Smooth muscle cell (in vitro differentiated cells): ENCODE data around the gene CNOT6. TPM values are rescaled to one million over a fixed set of nuclear protein-coding genes. Genes with fewer than 3 reads are reported as not detected.

Source experiments
- DNase-seq: peaks from one replicate; lab custom pipeline; 2025; ENCODE audit not compliant: unreplicated experiment; lab: John Stamatoyannopoulos, UW
- H2AFZ ChIP-seq: fragments of 200-600 bp; sonication (generic); 2 replicates; pipeline ENCODE4 v1.6.0; 2016; ENCODE audit warnings: antibody characterized with exemption, low read depth, mild to moderate bottlenecking
- H3F3A ChIP-seq: fragments of 200-600 bp; sonication (generic); 2 replicates; pipeline ENCODE4 v1.6.0; 2017; ENCODE audit warnings: antibody characterized with exemption, low read depth
- H3K27ac ChIP-seq: fragments of 200-600 bp; sonication (generic); 2 replicates; pipeline ENCODE4 v1.5.1; 2016; ENCODE audit warnings: low read depth, mild to moderate bottlenecking
- H3K27me3 ChIP-seq: fragments of 200-600 bp; sonication (generic); 2 replicates; pipeline ENCODE4 v1.6.1; 2016; ENCODE audit warnings: low read depth, mild to moderate bottlenecking
- H3K36me3 ChIP-seq: fragments of 200-600 bp; sonication (generic); 2 replicates; pipeline ENCODE4 v1.5.1; 2016; ENCODE audit warnings: low read depth
- H3K4me1 ChIP-seq: fragments of 200-600 bp; sonication (generic); 2 replicates; pipeline ENCODE4 v1.5.1; 2016; ENCODE audit warnings: low read depth
- H3K4me2 ChIP-seq: fragments of 200-600 bp; sonication (generic); 2 replicates; pipeline ENCODE4 v1.6.0; 2016; ENCODE audit warnings: mild to moderate bottlenecking
- H3K4me3 ChIP-seq: fragments of 200-600 bp; sonication (generic); 2 replicates; pipeline ENCODE4 v1.5.1; 2016; ENCODE audit warnings: mild to moderate bottlenecking
- H3K79me2 ChIP-seq: fragments of 200-600 bp; sonication (generic); 2 replicates; pipeline ENCODE4 v1.6.0; 2016; ENCODE audit warnings: low read depth, mild to moderate bottlenecking
- H3K9ac ChIP-seq: fragments of 200-600 bp; sonication (generic); 2 replicates; pipeline ENCODE4 v1.6.0; 2016; ENCODE audit warnings: low read depth
- H3K9me3 ChIP-seq: fragments of 200-600 bp; sonication (generic); replicated peaks from 2 replicates; pipeline ENCODE4 v1.5.1; 2016; ENCODE audit warnings: low read depth
- H4K20me1 ChIP-seq: fragments of 200-600 bp; sonication (generic); 2 replicates; pipeline ENCODE4 v1.6.0; 2016; ENCODE audit warnings: low read depth
- CTCF ChIP-seq: fragments of 200-600 bp; sonication (generic); IDR thresholded peaks from 2 replicates; pipeline ENCODE4 v1.5.1; 2017; ENCODE audit warnings: borderline replicate concordance, mild to moderate bottlenecking, antibody characterized with exemption; ENCODE audit not compliant: insufficient read depth, poor library complexity, severe bottlenecking
- WGBS: methylation state at CpG from one replicate; pipeline ENCODE4 v1.1.7; 2016; ENCODE audit warnings: low lambda C conversion rate; 5-methylcytosine and 5-hydroxymethylcytosine counted together
- polyA plus RNA-seq: library from polyadenylated mRNA; unstranded; fragments of >200 nt; fragmentation: Nextera tagmentation; extraction: Ambion mirVana; gene quantifications from 2 replicates; pipeline ENCODE4 v1.2.1, GENCODE V29; 2016
- total RNA-seq: library from RNA; depleted of rRNA; stranded (reverse); fragments of >200 nt; gene quantifications from 2 replicates; pipeline ENCODE4 v1.2.3, GENCODE V29; 2014

CNOT6 gene
- total and polyA plus RNA-seq, 2 experiments from 2014 or later: 6.2 to 19.7 TPM

DNA sequence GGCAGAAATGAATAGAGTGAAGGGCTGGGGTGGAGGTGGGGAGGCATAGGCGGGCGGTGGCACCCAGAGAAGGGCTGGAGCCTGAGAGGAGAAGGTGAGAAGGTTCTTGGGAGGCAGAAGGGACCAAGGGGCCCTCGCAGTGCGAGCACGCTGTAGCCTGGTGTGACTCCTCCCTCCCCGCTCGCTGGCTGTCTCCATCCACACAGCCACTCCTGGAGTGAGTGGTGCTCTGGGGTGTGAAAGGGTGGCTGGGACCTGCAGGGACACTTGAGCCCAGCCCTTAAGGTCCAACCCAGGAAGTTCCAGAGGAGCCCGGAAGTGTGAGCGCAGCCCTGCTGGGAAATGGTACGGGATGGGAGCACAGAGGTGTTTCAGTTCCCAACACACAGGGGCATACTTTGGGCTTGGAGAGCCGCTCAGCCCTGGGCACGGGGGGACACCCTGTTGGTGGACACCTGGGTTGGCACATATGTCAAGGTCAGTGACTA, 106.4 kb downstream of the CNOT6 start:
- no peaks in the 10 kb centered on the region for H3K9me3 ChIP-seq
- H3K4me3 ChIP-seq: no peak overlapping the region
- no peaks in the 10 kb centered on the region for H4K20me1 ChIP-seq
- H3K36me3 ChIP-seq: no peaks in the 10 kb centered on the region
- DNase-seq: no peak
- H3K9ac ChIP-seq: no peak overlapping the region
- no peaks in the 10 kb centered on the region for H3K4me1 ChIP-seq
- no peak overlapping the region for H3K27ac ChIP-seq
- no peak for TF ChIP-seq CTCF
- H2AFZ ChIP-seq: no peak overlapping the region
- no peak overlapping the region for H3K4me2 ChIP-seq
- H3F3A ChIP-seq: no peaks in the 10 kb centered on the region
- 92% methylated on average over 12 of the region's 12 CpGs for WGBS
- H3K27me3 ChIP-seq: no peaks in the 10 kb centered on the region
- H3K79me2 ChIP-seq: no peaks in the 10 kb centered on the region

- Histone ChIP-seq H3K27me3 (no peaks in the 10 kb centered on the region), H3K4me2 (no peak overlapping the region), H2AFZ (no peak overlapping the region), H3K36me3 (no peaks in the 10 kb centered on the region), H3K9me3 (no peaks in the 10 kb centered on the region), H3K4me1 (no peaks in the 10 kb centered on the region), H3K9ac (no peak overlapping the region), H3F3A (no peaks in the 10 kb centered on the region), H3K4me3 (no peak overlapping the region), H3K27ac (no peak overlapping the region), H4K20me1 (no peaks in the 10 kb centered on the region), H3K79me2 (no peaks in the 10 kb centered on the region)
- TF ChIP-seq CTCF: no peak
- WGBS: 96% methylated on average over 36 of the region's 36 CpGs
- no peak for DNase-seq
These were observed 107.7 kb downstream of the CNOT6 start for GRCh38 chr5:180601591-180602480.

GRCh38 chr5:180602481-180603075, 108.4 kb downstream of the CNOT6 start:
- Histone ChIP-seq H3K27ac (no peak overlapping the region), H3F3A (no peaks in the 10 kb centered on the region), H3K27me3 (no peaks in the 10 kb centered on the region), H3K4me1 (no peaks in the 10 kb centered on the region), H3K9ac (no peak overlapping the region), H4K20me1 (no peaks in the 10 kb centered on the region), H2AFZ (no peak overlapping the region), H3K4me3 (no peak overlapping the region), H3K4me2 (no peak overlapping the region), H3K9me3 (no peaks in the 10 kb centered on the region), H3K36me3 (no peaks in the 10 kb centered on the region), H3K79me2 (no peaks in the 10 kb centered on the region)
- WGBS: 82% methylated on average over 15 of the region's 15 CpGs
- no peak for TF ChIP-seq CTCF
- no peak for DNase-seq
